ENCODE measurements around the gene NUMB. TPM values are rescaled to one million over a fixed set of nuclear protein-coding genes. Genes with fewer than 3 reads are reported as not detected.

The NUMB gene
- total and polyA plus RNA-seq, 2 donors, result 15.9 to 38.3 TPM

DNA sequence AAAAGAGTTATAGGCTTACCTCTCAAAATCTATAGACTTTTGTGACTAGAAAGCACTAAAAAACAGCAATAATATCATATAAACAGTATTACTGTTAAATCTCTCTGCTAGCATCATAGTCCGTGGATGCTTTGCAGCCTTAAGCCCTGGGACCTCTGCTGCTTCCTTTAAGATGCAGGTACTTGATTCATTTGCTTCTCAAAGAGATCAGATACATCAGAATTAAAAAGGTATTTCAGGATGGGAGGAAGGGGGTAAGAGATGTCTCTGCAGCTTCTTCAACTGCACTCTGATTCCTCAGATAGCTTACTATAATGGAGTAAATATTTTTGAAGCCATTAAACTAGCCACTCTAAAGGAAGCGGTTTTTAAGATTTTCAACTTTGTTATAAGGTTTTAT is 171.7 kb downstream of the NUMB start:
- 98% methylated on average over 2 of the region's 2 CpGs for WGBS
- H3K36me3 ChIP-seq (ENCODE audit: control insufficient read depth in 2 of 2, insufficient read depth in 2 of 2, low read length in 1 of 2), result peaks cover 21 to 32% of the 10 kb centered on the region in 2 donors
- no peaks in the 10 kb centered on the region for H3K27me3 ChIP-seq (ENCODE audit: control insufficient read depth in 2 of 2, insufficient read depth in 1 of 2, low read length in 1 of 2)
- H3K4me1 ChIP-seq (ENCODE audit: control insufficient read depth in 2 of 2, insufficient read depth in 2 of 2, low read length in 2 of 2), result no peaks in the 10 kb centered on the region
- H3K27ac ChIP-seq (ENCODE audit: low read depth in 1 of 2, low read length in 1 of 2), result no peak overlapping the region
- H3K4me3 ChIP-seq (ENCODE audit: low read length in 2 of 2), result no peak overlapping the region
- no peak for DNase-seq (ENCODE audit: low read depth in 6 of 9, low spot score in 9 of 9)
- no peaks in the 10 kb centered on the region for H3K9me3 ChIP-seq (ENCODE audit: control insufficient read depth in 2 of 2, insufficient read depth in 1 of 2, low read length in 1 of 2)

DNA sequence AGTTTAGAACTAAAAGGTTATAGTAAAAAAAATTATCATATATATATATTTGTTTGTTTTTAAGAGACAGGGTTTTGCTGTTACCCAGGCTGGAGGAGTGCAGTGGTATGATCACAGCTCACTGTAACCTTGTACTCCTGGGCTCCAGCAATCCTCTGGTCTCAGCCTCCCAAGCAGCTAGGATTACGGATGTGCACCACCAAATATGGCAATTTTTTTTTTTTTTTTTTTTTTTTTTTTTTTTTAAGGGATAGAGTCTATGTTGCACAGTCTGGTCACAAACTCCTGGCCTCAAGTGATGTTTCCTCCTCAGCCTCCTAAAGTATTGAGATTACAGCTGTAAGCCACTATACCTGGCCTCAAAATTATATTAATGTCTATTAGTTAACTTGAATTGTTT is 172.4 kb downstream of the NUMB start:
- Histone ChIP-seq H3K4me3 (ENCODE audit: low read length in 2 of 2) (no peak overlapping the region), H3K9me3 (ENCODE audit: control insufficient read depth in 2 of 2, insufficient read depth in 1 of 2, low read length in 1 of 2) (no peaks in the 10 kb centered on the region), H3K36me3 (ENCODE audit: control insufficient read depth in 2 of 2, insufficient read depth in 2 of 2, low read length in 1 of 2) (peaks cover 21 to 32% of the 10 kb centered on the region in 2 donors), H3K27me3 (ENCODE audit: control insufficient read depth in 2 of 2, insufficient read depth in 1 of 2, low read length in 1 of 2) (no peaks in the 10 kb centered on the region), H3K4me1 (ENCODE audit: control insufficient read depth in 2 of 2, insufficient read depth in 2 of 2, low read length in 2 of 2) (no peaks in the 10 kb centered on the region), H3K27ac (ENCODE audit: low read depth in 1 of 2, low read length in 1 of 2) (no peak overlapping the region)
- no peak for DNase-seq (ENCODE audit: low read depth in 6 of 9, low spot score in 9 of 9)
- WGBS, result 94% methylated on average over 1 of the region's 1 CpG

DNA sequence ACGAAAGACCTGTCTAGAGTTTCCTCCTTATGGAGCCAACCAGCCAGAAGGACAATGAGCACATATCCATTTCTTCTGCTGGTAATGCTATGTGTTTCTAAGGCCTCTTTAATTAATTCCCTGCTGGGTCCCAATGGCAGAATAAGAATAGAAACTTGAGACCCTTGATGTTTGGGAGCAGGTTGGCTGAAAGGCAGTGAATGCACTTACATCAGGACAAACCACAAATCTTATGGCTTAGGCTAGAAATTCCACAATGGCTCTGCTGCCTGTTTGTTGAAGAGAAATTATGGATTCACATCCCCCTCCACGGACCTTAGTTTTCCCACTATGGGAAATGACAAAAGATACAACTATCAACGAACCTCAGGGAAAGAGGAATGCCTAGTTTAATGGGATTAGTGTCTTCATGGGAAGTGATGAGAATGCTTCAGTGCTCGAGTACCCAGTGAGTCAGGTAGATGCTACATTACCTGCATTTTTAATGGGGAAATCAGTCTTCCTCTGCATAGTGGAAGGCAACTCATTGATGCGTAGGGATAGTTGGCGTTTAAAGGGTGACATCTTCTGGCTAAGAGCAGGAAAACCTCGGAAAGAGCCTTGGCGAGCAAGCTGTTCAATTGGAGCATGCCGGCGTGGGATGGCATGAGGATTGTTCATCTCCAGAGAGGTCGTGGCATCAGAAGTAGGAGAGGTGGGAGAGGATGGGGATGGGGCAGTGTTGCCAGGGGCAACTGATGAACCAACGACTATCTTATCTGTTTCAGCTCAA is 174.6 kb downstream of the NUMB start:
- H3K36me3 ChIP-seq (ENCODE audit: control insufficient read depth in 2 of 2, insufficient read depth in 2 of 2, low read length in 1 of 2), result peaks cover 21 to 41% of the 10 kb centered on the region in 2 donors
- 95% methylated on average over 12 of the region's 12 CpGs for whole genome bisulfite sequencing

DNA sequence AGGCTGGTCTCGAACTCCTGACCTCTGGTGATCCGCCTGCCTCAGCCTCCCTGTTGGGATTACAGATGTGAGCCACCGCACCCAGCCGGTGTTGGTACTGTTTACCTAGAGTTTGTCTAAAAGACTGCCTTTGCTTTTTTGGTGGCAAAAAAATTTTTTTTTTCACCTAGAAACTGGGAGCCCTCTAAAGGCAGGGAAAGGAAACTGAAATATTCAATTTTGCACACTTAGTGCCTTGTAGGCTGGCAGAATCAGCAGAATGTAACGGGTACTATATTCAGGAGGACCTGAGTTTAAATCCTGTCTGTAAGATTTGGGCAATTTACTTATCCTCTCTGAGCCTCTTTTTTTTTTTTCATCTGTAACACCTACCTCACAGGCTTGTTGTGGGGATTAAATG is 177.4 kb downstream of the NUMB start:
- Histone ChIP-seq H3K4me3 (ENCODE audit: low read length in 2 of 2) (no peak overlapping the region), H3K27me3 (ENCODE audit: control insufficient read depth in 2 of 2, insufficient read depth in 1 of 2, low read length in 1 of 2) (no peaks in the 10 kb centered on the region), H3K27ac (ENCODE audit: low read depth in 1 of 2, low read length in 1 of 2) (no peak overlapping the region), H3K9me3 (ENCODE audit: control insufficient read depth in 2 of 2, insufficient read depth in 1 of 2, low read length in 1 of 2) (no peaks in the 10 kb centered on the region), H3K4me1 (ENCODE audit: control insufficient read depth in 2 of 2, insufficient read depth in 2 of 2, low read length in 2 of 2) (no peaks in the 10 kb centered on the region), H3K36me3 (ENCODE audit: control insufficient read depth in 2 of 2, insufficient read depth in 2 of 2, low read length in 1 of 2) (peaks cover 34 to 58% of the 10 kb centered on the region in 2 donors)
- WGBS, result 98% methylated on average over 5 of the region's 5 CpGs
- DNase-seq (ENCODE audit: low read depth in 6 of 9, low spot score in 9 of 9), result no peak

More for the DNA sequence above, 174.6 kb downstream of the NUMB start:
- Histone ChIP-seq H3K27ac (ENCODE audit: low read depth in 1 of 2, low read length in 1 of 2) (no peak overlapping the region), H3K27me3 (ENCODE audit: control insufficient read depth in 2 of 2, insufficient read depth in 1 of 2, low read length in 1 of 2) (no peaks in the 10 kb centered on the region), H3K4me3 (ENCODE audit: low read length in 2 of 2) (no peak overlapping the region), H3K9me3 (ENCODE audit: control insufficient read depth in 2 of 2, insufficient read depth in 1 of 2, low read length in 1 of 2) (no peaks in the 10 kb centered on the region), H3K4me1 (ENCODE audit: control insufficient read depth in 2 of 2, insufficient read depth in 2 of 2, low read length in 2 of 2) (no peaks in the 10 kb centered on the region)
- no peak for DNase-seq (ENCODE audit: low read depth in 6 of 9, low spot score in 9 of 9)

DNA sequence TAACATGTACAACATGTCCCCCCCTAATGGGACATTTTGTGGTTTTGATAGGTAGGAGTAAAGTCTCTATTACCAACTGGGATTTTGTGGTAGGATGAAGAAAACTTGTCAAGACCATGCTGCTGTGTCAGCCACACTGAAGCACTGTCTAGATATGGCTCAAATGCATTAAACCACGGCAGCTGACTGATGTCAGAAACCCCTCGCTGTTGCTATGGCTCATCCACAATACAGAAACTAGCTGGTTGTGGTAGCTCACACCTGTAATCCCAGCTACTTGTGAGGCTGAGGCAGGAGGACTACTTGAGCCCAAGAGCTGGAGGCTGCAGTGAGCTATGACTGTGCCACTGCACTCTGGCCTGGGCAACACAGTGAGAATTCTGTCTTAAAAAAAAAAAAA is 181.0 kb downstream of the NUMB start:
- WGBS, result over 99% methylated on average over 2 of the region's 2 CpGs
- no peak for DNase-seq (ENCODE audit: low read depth in 6 of 9, low spot score in 9 of 9)
- Histone ChIP-seq H3K27me3 (ENCODE audit: control insufficient read depth in 2 of 2, insufficient read depth in 1 of 2, low read length in 1 of 2) (no peaks in the 10 kb centered on the region), H3K4me1 (ENCODE audit: control insufficient read depth in 2 of 2, insufficient read depth in 2 of 2, low read length in 2 of 2) (no peaks in the 10 kb centered on the region), H3K9me3 (ENCODE audit: control insufficient read depth in 2 of 2, insufficient read depth in 1 of 2, low read length in 1 of 2) (no peaks in the 10 kb centered on the region), H3K27ac (ENCODE audit: low read depth in 1 of 2, low read length in 1 of 2) (no peak overlapping the region), H3K4me3 (ENCODE audit: low read length in 2 of 2) (no peak overlapping the region), H3K36me3 (ENCODE audit: control insufficient read depth in 2 of 2, insufficient read depth in 2 of 2, low read length in 1 of 2) (peaks cover 35 to 42% of the 10 kb centered on the region in 2 donors)

DNA sequence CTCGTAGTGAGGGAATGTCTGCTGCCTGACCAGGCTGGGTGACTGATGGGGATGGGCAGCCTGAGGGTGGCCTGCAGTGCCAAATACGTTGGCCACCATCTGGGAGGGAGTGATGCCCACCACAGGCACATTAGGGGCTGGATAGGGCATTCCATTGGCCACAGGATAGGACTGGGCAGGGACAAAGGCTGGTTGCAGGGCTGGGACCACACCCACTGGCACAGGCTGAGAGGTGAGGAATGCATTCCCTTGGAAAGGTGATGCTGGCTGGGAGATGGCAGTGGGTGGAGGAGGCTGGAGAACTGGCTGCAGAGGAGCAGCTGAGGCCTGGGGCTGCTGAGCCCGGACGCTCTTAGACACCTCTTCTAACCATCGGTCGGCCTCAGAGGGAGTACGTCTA is 181.5 kb downstream of the NUMB start:
- no peaks in the 10 kb centered on the region for H3K9me3 ChIP-seq (ENCODE audit: control insufficient read depth in 2 of 2, insufficient read depth in 1 of 2, low read length in 1 of 2)
- no peaks in the 10 kb centered on the region for H3K27me3 ChIP-seq (ENCODE audit: control insufficient read depth in 2 of 2, insufficient read depth in 1 of 2, low read length in 1 of 2)
- no peak overlapping the region for H3K4me3 ChIP-seq (ENCODE audit: low read length in 2 of 2)
- DNase-seq (ENCODE audit: low read depth in 6 of 9, low spot score in 9 of 9), result no peak
- 98% methylated on average over 7 of the region's 7 CpGs for WGBS
- H3K4me1 ChIP-seq (ENCODE audit: control insufficient read depth in 2 of 2, insufficient read depth in 2 of 2, low read length in 2 of 2), result no peaks in the 10 kb centered on the region
- no peak overlapping the region for H3K27ac ChIP-seq (ENCODE audit: low read depth in 1 of 2, low read length in 1 of 2)
- peaks cover 30 to 37% of the 10 kb centered on the region in 2 donors for H3K36me3 ChIP-seq (ENCODE audit: control insufficient read depth in 2 of 2, insufficient read depth in 2 of 2, low read length in 1 of 2)

DNA sequence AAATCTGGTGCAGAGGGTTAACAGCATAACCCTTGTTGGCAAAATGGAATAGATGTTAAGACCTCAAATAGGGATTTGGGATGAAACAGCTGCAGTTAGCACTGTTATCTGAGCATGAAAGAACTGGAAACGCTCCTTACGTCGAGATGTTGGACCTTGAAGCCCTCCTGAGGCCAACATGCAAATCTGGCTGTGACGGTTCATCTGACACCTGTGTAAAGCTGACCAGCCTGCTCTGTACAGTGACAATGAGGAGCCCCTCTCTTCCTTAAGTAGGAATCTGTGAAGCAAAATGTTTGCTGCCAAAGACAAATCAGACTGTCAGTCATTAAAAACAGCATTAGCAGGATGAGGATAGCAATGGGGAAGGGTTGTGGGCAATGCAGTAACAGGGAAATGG is 184.5 kb downstream of the NUMB start:
- Histone ChIP-seq H3K4me1 (ENCODE audit: control insufficient read depth in 2 of 2, insufficient read depth in 2 of 2, low read length in 2 of 2) (peaks cover 4 to 6% of the 10 kb centered on the region in 2 donors), H3K27ac (ENCODE audit: low read depth in 1 of 2, low read length in 1 of 2) (no peak overlapping the region), H3K27me3 (ENCODE audit: control insufficient read depth in 2 of 2, insufficient read depth in 1 of 2, low read length in 1 of 2) (peaks cover 0 to 15% of the 10 kb centered on the region in 2 donors), H3K4me3 (ENCODE audit: low read length in 2 of 2) (no peak overlapping the region), H3K9me3 (ENCODE audit: control insufficient read depth in 2 of 2, insufficient read depth in 1 of 2, low read length in 1 of 2) (no peaks in the 10 kb centered on the region), H3K36me3 (ENCODE audit: control insufficient read depth in 2 of 2, insufficient read depth in 2 of 2, low read length in 1 of 2) (peaks cover 25% of the 10 kb centered on the region in 2 donors)
- no peak for DNase-seq (ENCODE audit: low read depth in 6 of 9, low spot score in 9 of 9)
- 92% methylated on average over 4 of the region's 4 CpGs for WGBS

DNA sequence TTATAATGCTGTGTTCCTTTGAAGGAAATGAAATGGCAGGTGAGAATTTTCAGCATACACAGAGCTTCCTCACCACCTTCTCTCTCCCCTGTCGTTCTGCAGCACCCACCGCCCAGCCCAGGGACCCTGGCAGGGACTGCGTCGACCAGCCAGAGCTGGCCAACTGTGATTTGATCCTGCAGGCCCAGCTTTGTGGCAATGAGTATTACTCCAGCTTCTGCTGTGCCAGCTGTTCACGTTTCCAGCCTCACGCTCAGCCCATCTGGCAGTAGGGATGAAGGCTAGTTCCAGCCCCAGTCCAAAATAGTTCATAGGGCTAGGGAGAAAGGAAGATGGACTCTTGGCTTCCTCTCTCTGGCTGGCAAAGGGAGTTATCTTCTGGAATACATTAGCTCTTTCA is 186.0 kb downstream of the NUMB start:
- Histone ChIP-seq H3K9me3 (ENCODE audit: control insufficient read depth in 2 of 2, insufficient read depth in 1 of 2, low read length in 1 of 2) (peaks cover 0 to under 1% of the 10 kb centered on the region in 2 donors), H3K27ac (ENCODE audit: low read depth in 1 of 2, low read length in 1 of 2) (no peak overlapping the region), H3K4me3 (ENCODE audit: low read length in 2 of 2) (no peak overlapping the region), H3K27me3 (ENCODE audit: control insufficient read depth in 2 of 2, insufficient read depth in 1 of 2, low read length in 1 of 2) (peaks cover 0 to 15% of the 10 kb centered on the region in 2 donors), H3K36me3 (ENCODE audit: control insufficient read depth in 2 of 2, insufficient read depth in 2 of 2, low read length in 1 of 2) (peaks cover 23 to 25% of the 10 kb centered on the region in 2 donors), H3K4me1 (ENCODE audit: control insufficient read depth in 2 of 2, insufficient read depth in 2 of 2, low read length in 2 of 2) (peaks cover 4 to 6% of the 10 kb centered on the region in 2 donors)
- no peak for DNase-seq (ENCODE audit: low read depth in 6 of 9, low spot score in 9 of 9)
- WGBS, result 95% methylated on average over 6 of the region's 6 CpGs

DNA sequence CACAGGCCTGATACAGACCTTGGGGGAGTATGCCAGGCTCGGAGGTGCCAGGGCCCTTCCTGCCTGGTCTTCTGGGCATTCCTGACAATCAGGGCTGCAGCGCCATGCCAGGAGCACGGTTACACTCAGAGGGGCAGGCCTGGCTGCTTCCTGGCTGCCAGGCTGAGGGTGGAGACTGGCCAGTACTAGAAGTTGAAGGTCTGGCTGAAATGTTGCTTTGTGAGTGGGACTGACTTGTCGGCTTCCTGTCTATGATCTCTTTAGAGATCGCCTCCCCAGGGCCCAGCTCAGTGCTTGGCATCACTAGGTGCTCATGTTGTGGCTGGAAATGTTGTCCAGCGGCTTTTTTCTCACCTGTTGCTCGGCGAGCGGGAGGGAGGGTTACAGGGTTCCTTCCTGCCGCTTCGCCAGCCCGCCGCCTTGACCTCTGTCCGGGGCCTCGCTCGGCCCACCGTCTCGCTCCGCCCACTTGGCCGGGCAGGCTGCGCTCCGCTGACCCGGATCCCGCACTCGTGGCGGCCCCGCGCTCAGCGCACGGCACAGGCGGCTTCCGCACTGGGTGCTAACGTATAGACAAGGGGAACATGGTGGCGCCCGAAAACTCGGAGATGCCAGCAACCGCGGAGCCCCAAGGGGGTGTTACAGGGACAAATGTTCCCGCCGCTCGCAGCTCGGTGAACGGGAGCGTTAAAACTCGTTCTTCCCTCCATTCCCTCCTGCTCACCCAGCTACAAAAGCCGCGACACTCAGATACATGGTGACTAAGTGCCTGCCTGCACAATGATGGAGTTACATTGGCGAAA is 188.4 kb downstream of the NUMB start:
- peak in 1 of 9 donors; percentile 21 for DNase-seq (ENCODE audit: low read depth in 6 of 9, low spot score in 9 of 9)
- H3K9me3 ChIP-seq (ENCODE audit: control insufficient read depth in 2 of 2, insufficient read depth in 1 of 2, low read length in 1 of 2), result peaks cover 0 to 3% of the 10 kb centered on the region in 2 donors
- 15% methylated on average over 48 of the region's 48 CpGs for WGBS
- no peak overlapping the region for H3K27ac ChIP-seq (ENCODE audit: low read depth in 1 of 2, low read length in 1 of 2)
- peaks cover 4 to 6% of the 10 kb centered on the region in 2 donors for H3K4me1 ChIP-seq (ENCODE audit: control insufficient read depth in 2 of 2, insufficient read depth in 2 of 2, low read length in 2 of 2)
- H3K4me3 ChIP-seq (ENCODE audit: low read length in 2 of 2), result peak overlapping the region in 1 of 2 donors; percentile 24
- peaks cover 5 to 11% of the 10 kb centered on the region in 2 donors for H3K36me3 ChIP-seq (ENCODE audit: control insufficient read depth in 2 of 2, insufficient read depth in 2 of 2, low read length in 1 of 2)
- H3K27me3 ChIP-seq (ENCODE audit: control insufficient read depth in 2 of 2, insufficient read depth in 1 of 2, low read length in 1 of 2), result peaks cover 0 to 15% of the 10 kb centered on the region in 2 donors
